ENCODE results near the gene SHISA9. TPM values are rescaled to one million over a fixed set of nuclear protein-coding genes. Genes with fewer than 3 reads are reported as not detected.

SHISA9 gene
- total and polyA plus RNA-seq, 8 donors, result 0.15 to 1.3 (median 0.38) TPM; not detected in 4

- no peaks in the 10 kb centered on the region for H3K4me1 ChIP-seq
- TF ChIP-seq POLR2AphosphoS5 (IDR thresholded peaks at IDR 0.05) (no peak), POLR2A (IDR thresholded peaks at IDR 0.05) (no peak), EP300 (IDR thresholded peaks at IDR 0.05) (no peak), CTCF (IDR thresholded peaks at IDR 0.05) (no peak)
- intact Hi-C loops (cut with DNase I; ENCODE audit: low total_unique reads), result no loop called here
- no peaks in the 10 kb centered on the region for H3K36me3 ChIP-seq
- no peak for DNase-seq
- H3K9me3 ChIP-seq, result peaks cover 0 to 15% (median 7%) of the 10 kb centered on the region in 4 donors
- H3K27me3 ChIP-seq, result no peaks in the 10 kb centered on the region
- H3K27ac ChIP-seq, result no peak overlapping the region
- H3K4me3 ChIP-seq, result no peak overlapping the region
These were observed 57.0 kb downstream of the SHISA9 start for GRCh38 chr16:12958366-12958765.

- Histone ChIP-seq H3K4me1 (no peaks in the 10 kb centered on the region), H3K27ac (no peak overlapping the region), H3K9me3 (peaks cover 0 to 15% (median 7%) of the 10 kb centered on the region in 4 donors), H3K36me3 (no peaks in the 10 kb centered on the region), H3K4me3 (no peak overlapping the region), H3K27me3 (no peaks in the 10 kb centered on the region)
- intact Hi-C loops (cut with DNase I; ENCODE audit: low total_unique reads), result no loop called here
- TF ChIP-seq POLR2AphosphoS5 (IDR thresholded peaks at IDR 0.05) (no peak), CTCF (IDR thresholded peaks at IDR 0.05) (no peak), EP300 (IDR thresholded peaks at IDR 0.05) (no peak), POLR2A (IDR thresholded peaks at IDR 0.05) (no peak)
- no peak for DNase-seq
These were observed 57.7 kb downstream of the SHISA9 start for GRCh38 chr16:12959072-12959471.

- 73 to 84% (median 77%) methylated on average over 6 of the region's 6 CpGs for WGBS, 5 donors
These were observed 60.2 kb downstream of the SHISA9 start for GRCh38 chr16:12961626-12962025.

GRCh38 chr16:12964461-12964860 lies 63.1 kb downstream of the SHISA9 start:
- H3K4me3 ChIP-seq, result no peak overlapping the region
- 33 to 43% (median 37%) methylated on average over 2 of the region's 2 CpGs for WGBS, 5 donors
- H3K9me3 ChIP-seq, result peaks cover 0 to 15% (median 7%) of the 10 kb centered on the region in 4 donors
- H3K36me3 ChIP-seq, result no peaks in the 10 kb centered on the region
- H3K27ac ChIP-seq, result no peak overlapping the region
- intact Hi-C loops (cut with DNase I; ENCODE audit: low total_unique reads), result no loop called here
- DNase-seq, result no peak
- H3K4me1 ChIP-seq, result no peaks in the 10 kb centered on the region
- TF ChIP-seq EP300 (IDR thresholded peaks at IDR 0.05), result no peak
- TF ChIP-seq CTCF (IDR thresholded peaks at IDR 0.05), result no peak
- no peak for TF ChIP-seq POLR2A (IDR thresholded peaks at IDR 0.05)
- TF ChIP-seq POLR2AphosphoS5 (IDR thresholded peaks at IDR 0.05), result no peak
- H3K27me3 ChIP-seq, result peaks cover 0 to 6% (median 0%) of the 10 kb centered on the region in 3 donors

More at GRCh38 chr16:12961626-12962025, 60.2 kb downstream of the SHISA9 start:
- Histone ChIP-seq H3K36me3 (no peaks in the 10 kb centered on the region), H3K27ac (no peak overlapping the region), H3K9me3 (peaks cover 0 to 15% (median 7%) of the 10 kb centered on the region in 4 donors), H3K27me3 (peaks cover 0 to 6% (median 0%) of the 10 kb centered on the region in 3 donors), H3K4me3 (no peak overlapping the region), H3K4me1 (no peaks in the 10 kb centered on the region)
- intact Hi-C loops (cut with DNase I; ENCODE audit: low total_unique reads), result no loop called here
- TF ChIP-seq CTCF (IDR thresholded peaks at IDR 0.05), result no peak
- no peak for TF ChIP-seq EP300 (IDR thresholded peaks at IDR 0.05)
- no peak for TF ChIP-seq POLR2A (IDR thresholded peaks at IDR 0.05)
- no peak for TF ChIP-seq POLR2AphosphoS5 (IDR thresholded peaks at IDR 0.05)
- DNase-seq, result no peak

All from stomach (tissue), 9 donors.